ENCODE data around the gene DPP6. TPM values are rescaled to one million over a fixed set of nuclear protein-coding genes. Genes with fewer than 3 reads are reported as not detected.

DPP6 gene
- polyA plus RNA-seq, 1 of the 3 experiments (the other 2 are of a cell fraction) = not detected

DNA sequence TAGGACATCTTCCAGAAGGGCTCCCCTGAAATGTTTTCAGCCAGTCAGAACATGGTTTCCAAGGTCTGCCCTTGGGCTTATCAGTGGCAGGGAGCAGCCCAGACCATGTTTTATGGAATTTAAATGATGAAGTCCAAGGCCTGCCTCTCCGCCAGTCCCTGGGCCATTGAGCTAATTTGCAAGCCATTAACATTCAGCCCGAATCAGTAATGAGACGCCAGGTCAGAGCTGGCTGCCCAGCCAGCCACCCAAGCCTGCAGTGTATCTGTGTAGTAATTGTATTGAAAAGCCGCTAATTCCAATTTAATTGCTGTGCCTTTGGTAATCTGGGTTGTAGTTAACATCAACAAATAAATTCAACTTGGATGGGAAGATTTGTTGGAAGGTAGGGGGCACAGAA lies 819.3 kb downstream of the DPP6 start:
- no peak overlapping the region for H3K4me2 ChIP-seq
- H3K27ac ChIP-seq (ENCODE audit: low read depth in 2 of 2, low read length in 1 of 2) = peak overlapping the region in 1 of 2 experiments; percentile 83; a peak in 2 of 4 replicates
- peak; percentile 87 for DNase-seq
- H2AFZ ChIP-seq (ENCODE audit: low read depth) = no peak overlapping the region
- no peaks in the 10 kb centered on the region for H3F3A ChIP-seq (replicated peaks; ENCODE audit: insufficient read depth)
- H3K9me3 ChIP-seq = peaks cover 3% of the 10 kb centered on the region; the same call in 1 of the 2 replicates
- no peak overlapping the region for H3K9ac ChIP-seq
- peaks cover 0 to 26% of the 10 kb centered on the region in 2 experiments; a peak in 2 of 4 replicates for H3K4me1 ChIP-seq (ENCODE audit: control insufficient read depth in 1 of 2, insufficient read depth in 2 of 2, low read depth in 1 of 2, low read length in 1 of 2)
- no peaks in the 10 kb centered on the region for H3K79me2 ChIP-seq (ENCODE audit: insufficient read depth)
- TF ChIP-seq MXI1 (IDR thresholded peaks at IDR 0.05; ENCODE audit: low read depth, low read length) (peak; percentile 59; the same call in 1 of the 2 replicates), NFIC (IDR thresholded peaks at IDR 0.05; ENCODE audit: borderline replicate concordance) (no peak), FOXJ3 (CRISPR knock-in tag; IDR thresholded peaks at IDR 0.05) (peak; percentile 57), TAF1 (IDR thresholded peaks at IDR 0.05; ENCODE audit: borderline replicate concordance, low read depth, low read length) (no peak), EP300 (IDR thresholded peaks at IDR 0.05; ENCODE audit: borderline replicate concordance in 1 of 2, low read depth in 1 of 2, low read length in 1 of 2) (peak in 1 of 2 experiments; percentile 87; a peak in 2 of 4 replicates), CHD2 (IDR thresholded peaks at IDR 0.05; ENCODE audit: low read length, partially characterized antibody) (peak; percentile 37), RCOR1 (IDR thresholded peaks at IDR 0.05; ENCODE audit: low read length) (peak; percentile 85), YY1 (IDR thresholded peaks at IDR 0.05; ENCODE audit: low read depth) (no peak), RAD21 (IDR thresholded peaks at IDR 0.05; ENCODE audit: low read length) (peak; percentile 28; the same call in 1 of the 2 replicates), TEAD4 (IDR thresholded peaks at IDR 0.05; ENCODE audit: borderline replicate concordance, insufficient read depth) (no peak), MEF2A (IDR thresholded peaks at IDR 0.05; ENCODE audit: borderline replicate concordance, low read depth) (no peak), JUND (IDR thresholded peaks at IDR 0.05) (no peak), FOXM1 (IDR thresholded peaks at IDR 0.05; ENCODE audit: low read depth) (no peak), RFX5 (IDR thresholded peaks at IDR 0.05; ENCODE audit: low read length) (peak; percentile 68), SMC3 (IDR thresholded peaks at IDR 0.05; ENCODE audit: low read depth, low read length) (no peak), GATA2 (CRISPR knock-in tag; IDR thresholded peaks at IDR 0.05) (peak; percentile 78; the same call in 1 of the 2 replicates), ELF1 (IDR thresholded peaks at IDR 0.05) (no peak), TCF12 (IDR thresholded peaks at IDR 0.05) (peak; percentile 16; the same call in 1 of the 2 replicates)
- TF ChIP-seq, protein P1, sequence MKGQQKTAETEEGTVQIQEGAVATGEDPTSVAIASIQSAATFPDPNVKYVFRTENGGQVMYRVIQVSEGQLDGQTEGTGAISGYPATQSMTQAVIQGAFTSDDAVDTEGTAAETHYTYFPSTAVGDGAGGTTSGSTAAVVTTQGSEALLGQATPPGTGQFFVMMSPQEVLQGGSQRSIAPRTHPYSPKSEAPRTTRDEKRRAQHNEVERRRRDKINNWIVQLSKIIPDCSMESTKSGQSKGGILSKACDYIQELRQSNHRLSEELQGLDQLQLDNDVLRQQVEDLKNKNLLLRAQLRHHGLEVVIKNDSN (IDR thresholded peaks at IDR 0.05; ENCODE audit: borderline replicate concordance, low read depth) = no peak
- TF ChIP-seq, protein P2, sequence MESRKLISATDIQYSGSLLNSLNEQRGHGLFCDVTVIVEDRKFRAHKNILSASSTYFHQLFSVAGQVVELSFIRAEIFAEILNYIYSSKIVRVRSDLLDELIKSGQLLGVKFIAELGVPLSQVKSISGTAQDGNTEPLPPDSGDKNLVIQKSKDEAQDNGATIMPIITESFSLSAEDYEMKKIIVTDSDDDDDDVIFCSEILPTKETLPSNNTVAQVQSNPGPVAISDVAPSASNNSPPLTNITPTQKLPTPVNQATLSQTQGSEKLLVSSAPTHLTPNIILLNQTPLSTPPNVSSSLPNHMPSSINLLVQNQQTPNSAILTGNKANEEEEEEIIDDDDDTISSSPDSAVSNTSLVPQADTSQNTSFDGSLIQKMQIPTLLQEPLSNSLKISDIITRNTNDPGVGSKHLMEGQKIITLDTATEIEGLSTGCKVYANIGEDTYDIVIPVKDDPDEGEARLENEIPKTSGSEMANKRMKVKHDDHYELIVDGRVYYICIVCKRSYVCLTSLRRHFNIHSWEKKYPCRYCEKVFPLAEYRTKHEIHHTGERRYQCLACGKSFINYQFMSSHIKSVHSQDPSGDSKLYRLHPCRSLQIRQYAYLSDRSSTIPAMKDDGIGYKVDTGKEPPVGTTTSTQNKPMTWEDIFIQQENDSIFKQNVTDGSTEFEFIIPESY (IDR thresholded peaks at IDR 0.05; ENCODE audit: borderline replicate concordance, low read depth) = no peak
- TF ChIP-seq, protein P3, sequence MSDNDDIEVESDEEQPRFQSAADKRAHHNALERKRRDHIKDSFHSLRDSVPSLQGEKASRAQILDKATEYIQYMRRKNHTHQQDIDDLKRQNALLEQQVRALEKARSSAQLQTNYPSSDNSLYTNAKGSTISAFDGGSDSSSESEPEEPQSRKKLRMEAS (IDR thresholded peaks at IDR 0.05; ENCODE audit: low read depth) = no peak
- TF ChIP-seq, protein P4, sequence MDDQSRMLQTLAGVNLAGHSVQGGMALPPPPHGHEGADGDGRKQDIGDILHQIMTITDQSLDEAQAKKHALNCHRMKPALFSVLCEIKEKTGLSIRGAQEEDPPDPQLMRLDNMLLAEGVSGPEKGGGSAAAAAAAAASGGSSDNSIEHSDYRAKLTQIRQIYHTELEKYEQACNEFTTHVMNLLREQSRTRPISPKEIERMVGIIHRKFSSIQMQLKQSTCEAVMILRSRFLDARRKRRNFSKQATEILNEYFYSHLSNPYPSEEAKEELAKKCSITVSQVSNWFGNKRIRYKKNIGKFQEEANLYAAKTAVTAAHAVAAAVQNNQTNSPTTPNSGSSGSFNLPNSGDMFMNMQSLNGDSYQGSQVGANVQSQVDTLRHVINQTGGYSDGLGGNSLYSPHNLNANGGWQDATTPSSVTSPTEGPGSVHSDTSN (IDR thresholded peaks at IDR 0.05) = no peak
- TF ChIP-seq, protein P5, sequence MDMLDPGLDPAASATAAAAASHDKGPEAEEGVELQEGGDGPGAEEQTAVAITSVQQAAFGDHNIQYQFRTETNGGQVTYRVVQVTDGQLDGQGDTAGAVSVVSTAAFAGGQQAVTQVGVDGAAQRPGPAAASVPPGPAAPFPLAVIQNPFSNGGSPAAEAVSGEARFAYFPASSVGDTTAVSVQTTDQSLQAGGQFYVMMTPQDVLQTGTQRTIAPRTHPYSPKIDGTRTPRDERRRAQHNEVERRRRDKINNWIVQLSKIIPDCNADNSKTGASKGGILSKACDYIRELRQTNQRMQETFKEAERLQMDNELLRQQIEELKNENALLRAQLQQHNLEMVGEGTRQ (IDR thresholded peaks at IDR 0.05; ENCODE audit: borderline replicate concordance, low read depth, low read length) = no peak
- ChIA-PET POLR2A (interaction anchor here (1.3 kb wide), 1 partner anchor 17 kb away, joined by 3 read pairs; no protein-coding TSS in a partner anchor), CTCF (interaction anchor here (0.9 to 1.6 kb wide), 5 partner anchors 9 to 42 kb away, joined by 3 to 6 read pairs (median 5); no protein-coding TSS in a partner anchor)
- H4K20me1 ChIP-seq (ENCODE audit: insufficient read depth) = no peaks in the 10 kb centered on the region
- no peaks in the 10 kb centered on the region for H3K36me3 ChIP-seq (replicated peaks in 1 of 2; ENCODE audit: control insufficient read depth in 1 of 2, insufficient read depth in 2 of 2, low read length in 1 of 2)
- H3K9me2 ChIP-seq = no peaks in the 10 kb centered on the region
- H3K27me3 ChIP-seq (ENCODE audit: insufficient read depth) = no peaks in the 10 kb centered on the region
- no peak overlapping the region for H3K4me3 ChIP-seq (ENCODE audit: low read depth in 2 of 2, low read length in 1 of 2)
- 9% methylated on average over 4 of the region's 4 CpGs for WGBS (ENCODE audit: low lambda C conversion rate)
